Mesothelial cell of epicardium (in vitro differentiated cells): ENCODE results near the gene ATP8B1. TPM values are rescaled to one million over a fixed set of nuclear protein-coding genes. Genes with fewer than 3 reads are reported as not detected.

Experiments
- DNase-seq, 2 experiments: peaks; one replicate each; pipeline ENCODE4 v3.0.0; 2021; ENCODE audit warnings: low spot score in 2 of 2; ENCODE audit not compliant: unreplicated experiment in 2 of 2
- H3K27ac Mint-ChIP-seq: 2 replicates; pipeline ENCODE4 v1.8.0; 2021; ENCODE audit warnings: mixed read lengths
- H3K27me3 Mint-ChIP-seq: 2 replicates; pipeline ENCODE4 v1.8.0; 2021; ENCODE audit warnings: low read depth, mixed read lengths
- H3K36me3 Mint-ChIP-seq: 2 replicates; pipeline ENCODE4 v1.8.0; 2021; ENCODE audit warnings: mixed read lengths
- H3K4me1 Mint-ChIP-seq: 2 replicates; pipeline ENCODE4 v1.8.0; 2021; ENCODE audit warnings: mixed read lengths
- H3K4me3 Mint-ChIP-seq: 2 replicates; pipeline ENCODE4 v1.8.0; 2021; ENCODE audit warnings: mild to moderate bottlenecking, moderate library complexity, mixed read lengths
- H3K9me3 Mint-ChIP-seq: 2 replicates; pipeline ENCODE4 v1.8.0; 2021; ENCODE audit warnings: mixed read lengths
- total RNA-seq: library from RNA; stranded (reverse); gene quantifications from 3 replicates; pipeline ENCODE4 v1.2.1, GENCODE V29; 2021
- TF ChIP-seq, protein P1 (sequence below): fragments of 200-600 bp; sonication (generic); IDR thresholded peaks from one replicate; pipeline ENCODE4 v1.5.0; 2021; ENCODE audit warnings: antibody characterized with exemption; ENCODE audit not compliant: unreplicated experiment

ATP8B1 gene
- total RNA-seq, 1 donor from 2014 or later = 14.1 TPM

DNA sequence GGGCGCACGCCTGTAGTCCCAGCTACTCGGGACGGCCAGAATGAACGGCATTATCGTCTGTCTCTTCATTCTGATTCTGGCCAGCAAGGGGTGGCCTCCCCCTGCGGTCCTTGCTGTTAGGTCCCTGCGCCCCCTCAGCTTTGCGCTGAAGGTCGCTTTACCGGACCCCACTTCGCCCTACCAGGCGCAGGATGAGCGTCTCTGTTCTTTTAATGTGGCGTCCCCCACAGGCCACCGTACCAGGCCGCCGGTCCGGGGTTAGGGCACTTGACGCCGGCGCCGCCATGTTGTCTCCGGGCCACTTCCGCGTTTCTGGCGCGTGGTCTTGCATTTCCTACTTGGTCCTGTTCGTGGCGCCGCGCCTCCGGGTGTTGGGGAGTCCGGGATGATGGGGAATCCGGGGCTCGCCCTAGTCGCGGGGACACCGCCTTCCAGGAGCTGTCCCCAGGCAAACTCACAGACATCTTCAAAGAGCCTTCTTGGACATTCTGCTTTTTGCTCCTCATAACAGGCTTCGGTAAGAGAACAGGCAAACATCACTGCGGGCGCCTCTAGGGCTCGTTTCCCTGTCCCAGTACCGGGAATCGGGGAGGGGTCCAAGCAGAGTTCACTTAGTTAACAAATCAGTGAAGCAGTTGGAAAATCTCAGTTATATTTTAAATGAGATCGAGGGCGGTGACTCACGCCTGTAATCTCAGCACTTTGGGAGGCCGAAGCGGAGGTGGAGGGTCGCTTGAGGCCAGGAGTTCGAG, 172.9 kb downstream of the ATP8B1 start:
- Mint-ChIP-seq H3K27ac (peak overlapping the region; percentile 98), H3K4me1 (peaks cover 20% of the 10 kb centered on the region), H3K9me3 (no peaks in the 10 kb centered on the region), H3K27me3 (no peaks in the 10 kb centered on the region), H3K4me3 (peak overlapping the region; percentile 94), H3K36me3 (peaks cover 5% of the 10 kb centered on the region)
- DNase-seq = peak; percentile 78 to 90
- TF ChIP-seq, protein P1, sequence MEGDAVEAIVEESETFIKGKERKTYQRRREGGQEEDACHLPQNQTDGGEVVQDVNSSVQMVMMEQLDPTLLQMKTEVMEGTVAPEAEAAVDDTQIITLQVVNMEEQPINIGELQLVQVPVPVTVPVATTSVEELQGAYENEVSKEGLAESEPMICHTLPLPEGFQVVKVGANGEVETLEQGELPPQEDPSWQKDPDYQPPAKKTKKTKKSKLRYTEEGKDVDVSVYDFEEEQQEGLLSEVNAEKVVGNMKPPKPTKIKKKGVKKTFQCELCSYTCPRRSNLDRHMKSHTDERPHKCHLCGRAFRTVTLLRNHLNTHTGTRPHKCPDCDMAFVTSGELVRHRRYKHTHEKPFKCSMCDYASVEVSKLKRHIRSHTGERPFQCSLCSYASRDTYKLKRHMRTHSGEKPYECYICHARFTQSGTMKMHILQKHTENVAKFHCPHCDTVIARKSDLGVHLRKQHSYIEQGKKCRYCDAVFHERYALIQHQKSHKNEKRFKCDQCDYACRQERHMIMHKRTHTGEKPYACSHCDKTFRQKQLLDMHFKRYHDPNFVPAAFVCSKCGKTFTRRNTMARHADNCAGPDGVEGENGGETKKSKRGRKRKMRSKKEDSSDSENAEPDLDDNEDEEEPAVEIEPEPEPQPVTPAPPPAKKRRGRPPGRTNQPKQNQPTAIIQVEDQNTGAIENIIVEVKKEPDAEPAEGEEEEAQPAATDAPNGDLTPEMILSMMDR = no peak

DNA sequence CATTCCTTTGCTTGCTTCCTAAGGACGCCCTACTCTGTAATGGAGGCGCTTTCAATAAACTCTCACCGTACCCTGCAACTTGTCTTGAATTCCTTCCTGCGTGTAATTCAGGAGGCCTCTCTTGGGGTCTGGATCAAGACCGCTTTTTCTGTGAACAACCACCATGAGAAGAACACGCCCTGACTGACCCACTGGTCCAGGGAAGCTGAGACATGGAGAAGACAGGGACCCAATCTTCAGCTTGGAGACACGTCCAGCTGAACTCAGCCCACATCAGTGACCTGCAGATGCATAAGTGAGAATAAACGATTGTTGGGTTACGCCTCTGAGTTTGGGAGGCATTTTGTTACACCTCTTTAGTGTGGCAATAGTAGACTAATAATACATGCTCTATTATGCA, 173.7 kb downstream of the ATP8B1 start:
- Mint-ChIP-seq H3K27me3 (no peaks in the 10 kb centered on the region), H3K36me3 (peaks cover 4% of the 10 kb centered on the region), H3K9me3 (no peaks in the 10 kb centered on the region), H3K27ac (peak overlapping the region; percentile 98), H3K4me3 (peak overlapping the region; percentile 94), H3K4me1 (peaks cover 18% of the 10 kb centered on the region)
- DNase-seq = no peak
- TF ChIP-seq, protein P1 = no peak

DNA sequence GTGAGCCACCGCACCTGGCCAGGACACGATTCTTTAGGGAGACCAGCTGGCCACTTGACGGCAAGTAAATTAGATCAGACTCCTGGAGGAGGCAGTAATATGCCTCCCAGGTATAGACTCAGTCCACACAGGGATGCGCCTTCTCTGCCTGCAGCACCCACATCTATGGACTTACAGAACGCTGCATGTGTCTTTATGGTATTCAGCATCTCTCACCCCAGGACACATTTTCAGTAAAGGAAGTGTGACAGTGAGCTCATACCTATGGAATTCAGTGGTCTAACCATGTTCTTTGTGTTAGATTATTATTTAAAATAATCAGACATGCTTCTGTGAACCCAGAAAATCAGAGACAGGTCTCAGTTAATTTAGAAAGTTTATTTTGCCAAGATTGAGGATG, 175.6 kb downstream of the ATP8B1 start:
- TF ChIP-seq, protein P1 = no peak
- peaks cover 17% of the 10 kb centered on the region for H3K4me1 Mint-ChIP-seq
- H3K27me3 Mint-ChIP-seq = no peaks in the 10 kb centered on the region
- no peak overlapping the region for H3K4me3 Mint-ChIP-seq
- peaks cover 3% of the 10 kb centered on the region for H3K36me3 Mint-ChIP-seq
- no peak for DNase-seq
- peak overlapping the region; percentile 75 for H3K27ac Mint-ChIP-seq
- no peaks in the 10 kb centered on the region for H3K9me3 Mint-ChIP-seq

DNA sequence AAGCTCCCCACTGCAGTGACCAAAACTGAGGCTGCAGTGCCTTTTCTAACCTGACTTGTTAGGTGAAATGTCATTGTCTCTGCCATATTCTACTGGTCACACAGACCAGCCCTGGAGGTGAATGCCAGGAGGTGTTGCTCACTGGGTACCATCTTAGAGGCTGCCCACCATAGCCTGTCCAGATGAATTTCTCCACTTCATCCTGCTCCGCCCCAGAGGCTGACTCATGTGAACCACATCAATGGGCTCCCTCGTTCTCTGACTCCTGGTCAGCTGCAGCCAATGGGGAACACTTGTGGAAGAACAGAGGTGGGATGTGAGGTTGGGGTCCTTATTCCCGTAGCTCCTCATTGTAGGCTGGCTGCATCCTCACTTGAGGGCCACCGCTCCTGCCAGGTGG, 178.1 kb downstream of the ATP8B1 start:
- peaks cover 19% of the 10 kb centered on the region for H3K4me1 Mint-ChIP-seq
- no peak for DNase-seq
- TF ChIP-seq, protein P1 = no peak
- H3K36me3 Mint-ChIP-seq = no peaks in the 10 kb centered on the region
- H3K9me3 Mint-ChIP-seq = no peaks in the 10 kb centered on the region
- no peak overlapping the region for H3K4me3 Mint-ChIP-seq
- H3K27me3 Mint-ChIP-seq = no peaks in the 10 kb centered on the region
- no peak overlapping the region for H3K27ac Mint-ChIP-seq

DNA sequence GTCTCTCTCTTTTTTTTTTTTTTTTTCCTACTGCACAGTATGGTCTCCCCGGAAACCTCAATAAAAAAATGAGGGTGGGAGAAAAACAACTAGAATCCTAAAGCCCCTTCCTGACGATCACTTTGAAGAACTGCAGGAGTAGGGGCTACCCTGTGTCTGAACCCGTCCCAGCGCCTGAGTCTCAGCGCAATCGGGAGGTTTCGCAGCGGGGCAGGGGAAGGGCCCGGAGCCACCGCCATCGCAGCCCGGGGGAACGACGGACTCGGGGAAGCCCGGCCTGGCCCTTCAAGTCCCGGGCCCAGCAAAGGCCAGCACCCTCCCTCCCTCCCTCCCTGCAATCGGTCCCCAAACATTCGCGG, 181.9 kb downstream of the ATP8B1 start:
- TF ChIP-seq, protein P1 = no peak
- DNase-seq = no peak
- Mint-ChIP-seq H3K4me1 (peaks cover 13% of the 10 kb centered on the region), H3K27me3 (no peaks in the 10 kb centered on the region), H3K4me3 (peak overlapping the region; percentile 97), H3K27ac (peak overlapping the region; percentile 99), H3K9me3 (no peaks in the 10 kb centered on the region), H3K36me3 (peaks cover 9% of the 10 kb centered on the region)

DNA sequence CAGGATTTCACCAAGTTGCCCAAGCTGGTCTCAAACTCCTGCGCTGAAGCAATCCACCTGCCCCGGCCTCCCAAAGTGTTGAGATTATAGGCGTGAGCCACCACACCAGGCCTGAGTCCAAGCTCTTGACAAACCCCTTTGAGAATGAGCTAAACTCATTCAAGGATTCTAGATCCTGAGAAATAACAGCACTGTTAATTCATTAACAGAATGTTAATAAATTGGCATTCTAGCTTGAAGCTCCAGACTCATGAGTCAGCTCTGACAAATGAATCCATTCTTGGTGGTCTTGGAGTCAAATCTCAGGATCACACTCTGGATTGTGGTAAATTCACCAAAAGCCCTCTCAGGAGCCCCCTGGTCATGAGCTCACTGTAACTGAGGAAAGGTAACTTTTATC, 183.2 kb downstream of the ATP8B1 start:
- H3K9me3 Mint-ChIP-seq = no peaks in the 10 kb centered on the region
- H3K27me3 Mint-ChIP-seq = no peaks in the 10 kb centered on the region
- H3K27ac Mint-ChIP-seq = no peak overlapping the region
- peak overlapping the region; percentile 97 for H3K4me3 Mint-ChIP-seq
- DNase-seq = no peak
- peaks cover 13% of the 10 kb centered on the region for H3K4me1 Mint-ChIP-seq
- TF ChIP-seq, protein P1 = no peak
- H3K36me3 Mint-ChIP-seq = peaks cover 14% of the 10 kb centered on the region
